HUES64 (cell line): ENCODE results near the gene PPIL6.

Experiments
- H3K27ac ChIP-seq: 2 replicates; pipeline ENCODE4 v1.7.0; 2013; ENCODE audit warnings: low read depth, low read length, inconsistent platforms
- H3K27me3 ChIP-seq: 2 replicates; pipeline ENCODE4 v1.6.1; 2013; ENCODE audit warnings: mild to moderate bottlenecking, low read length; ENCODE audit not compliant: insufficient read depth
- H3K36me3 ChIP-seq: 2 replicates; pipeline ENCODE4 v1.6.1; 2013; ENCODE audit warnings: mild to moderate bottlenecking, low read length; ENCODE audit not compliant: insufficient read depth
- H3K4me1 ChIP-seq: 2 replicates; pipeline ENCODE4 v1.6.1; 2013; ENCODE audit warnings: mild to moderate bottlenecking, low read length, moderate library complexity; ENCODE audit not compliant: insufficient read depth
- H3K4me3 ChIP-seq: 2 replicates; pipeline ENCODE4 v1.5.1; 2013; ENCODE audit warnings: mild to moderate bottlenecking, low read length, moderate library complexity
- H3K9ac ChIP-seq: 2 replicates; pipeline ENCODE4 v1.6.1; 2013; ENCODE audit warnings: mild to moderate bottlenecking, low read depth, low read length
- H3K9me3 ChIP-seq: 2 replicates; pipeline ENCODE4 v1.6.1; 2013; ENCODE audit warnings: low read depth, low read length; ENCODE audit not compliant: insufficient read depth
- WGBS: fragments of 150-250, 120-280 bp; methylation state at CpG from one replicate; pipeline ENCODE4 v1.1.7; 2013; ENCODE audit warnings: missing lambda C conversion rate; 5-methylcytosine and 5-hydroxymethylcytosine counted together

Gene PPIL6

DNA sequence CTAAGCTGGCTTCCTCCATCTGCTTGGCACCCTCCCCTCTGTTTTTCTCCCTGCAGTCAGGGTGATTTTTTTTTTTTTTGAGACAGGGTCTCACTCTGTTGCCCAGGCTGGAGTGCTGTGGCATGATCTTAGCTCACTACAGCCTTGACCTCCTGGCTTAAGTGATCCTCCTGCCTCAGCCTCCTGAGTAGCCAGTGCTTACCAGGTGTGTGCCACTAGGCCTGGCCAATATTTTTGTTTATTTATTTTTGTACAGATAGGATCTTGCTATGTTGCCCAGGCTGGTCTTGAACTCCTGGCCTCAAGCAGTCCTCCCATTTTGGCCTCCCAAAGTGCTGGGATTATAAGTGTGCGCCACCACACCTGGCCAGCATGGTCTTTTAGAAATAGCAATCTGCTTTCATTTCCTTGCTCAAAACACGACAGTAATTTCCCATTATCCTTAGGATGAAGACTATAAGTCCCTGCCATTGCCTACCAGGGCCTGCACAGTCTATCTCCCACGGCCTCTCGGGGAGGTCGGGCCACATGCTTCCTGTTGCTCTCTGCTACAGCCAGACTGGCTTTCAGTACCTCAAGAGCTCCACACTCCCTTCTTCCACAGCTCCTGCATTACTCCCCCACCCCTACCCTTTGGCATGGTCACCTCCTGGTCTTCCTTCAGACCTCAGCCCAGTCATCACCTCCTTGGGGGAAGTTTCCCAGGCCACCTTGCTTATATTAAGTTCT, 47.1 kb downstream of the PPIL6 start:
- Histone ChIP-seq H3K27ac (no peak overlapping the region), H3K9me3 (no peaks in the 10 kb centered on the region), H3K9ac (no peak overlapping the region), H3K36me3 (no peaks in the 10 kb centered on the region), H3K4me1 (no peaks in the 10 kb centered on the region), H3K4me3 (no peak overlapping the region), H3K27me3 (no peaks in the 10 kb centered on the region)
- 93% methylated on average over 5 of the region's 5 CpGs for WGBS

DNA sequence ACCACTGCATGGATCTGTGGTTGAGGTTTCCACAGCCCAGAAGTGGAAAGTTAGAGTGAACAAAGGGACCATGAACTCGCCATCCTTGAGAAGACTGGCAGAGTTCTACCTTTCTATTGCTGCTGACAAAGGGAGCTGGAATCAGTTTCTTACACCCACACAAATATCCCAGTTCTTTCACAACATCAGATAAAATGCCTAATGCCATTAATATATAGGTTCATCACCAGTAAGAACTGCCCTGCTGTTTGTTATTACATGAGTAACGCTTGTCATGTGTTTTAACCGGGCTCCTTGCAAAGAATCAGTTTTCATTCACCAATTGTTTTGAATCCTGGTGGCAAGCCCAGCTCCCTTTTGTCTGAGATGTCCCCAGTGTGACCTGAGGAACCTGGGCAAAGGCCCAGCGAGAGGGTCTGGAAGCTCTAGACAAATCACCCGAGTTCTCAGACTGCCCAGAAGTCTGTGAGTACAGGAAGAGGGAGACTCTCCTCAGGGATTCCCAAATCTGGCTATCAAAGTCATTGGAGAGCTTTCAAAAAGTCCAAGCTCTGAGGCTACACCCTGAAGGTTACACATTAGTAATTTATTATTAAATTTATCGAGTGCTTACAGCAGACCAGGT, 50.7 kb downstream of the PPIL6 start:
- Histone ChIP-seq H3K9ac (no peak overlapping the region), H3K27me3 (no peaks in the 10 kb centered on the region), H3K36me3 (no peaks in the 10 kb centered on the region), H3K4me1 (no peaks in the 10 kb centered on the region), H3K9me3 (no peaks in the 10 kb centered on the region), H3K27ac (no peak overlapping the region), H3K4me3 (no peak overlapping the region)
- WGBS: 91% methylated on average over 5 of the region's 6 CpGs

DNA sequence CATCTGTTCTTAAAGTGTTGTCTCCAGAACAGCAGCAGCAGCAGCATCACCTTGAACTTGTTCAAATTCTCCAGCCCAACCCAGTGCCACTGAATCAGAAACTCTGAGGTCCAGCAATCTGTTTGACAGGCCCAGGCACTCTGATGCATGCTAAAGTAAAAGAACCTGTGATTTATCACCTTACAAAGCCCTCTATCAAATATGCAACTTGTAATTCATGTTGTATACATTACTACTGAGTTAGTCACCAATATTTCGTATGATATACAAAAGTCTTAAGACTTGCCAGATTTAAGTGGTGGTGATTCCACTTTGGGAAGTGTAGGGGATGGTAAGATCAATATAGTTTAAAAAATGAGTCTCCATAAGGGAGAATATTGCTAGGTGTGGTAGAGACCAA, 52.2 kb downstream of the PPIL6 start:
- Histone ChIP-seq H3K9ac (no peak overlapping the region), H3K27ac (no peak overlapping the region), H3K4me3 (no peak overlapping the region), H3K9me3 (no peaks in the 10 kb centered on the region), H3K27me3 (no peaks in the 10 kb centered on the region), H3K36me3 (no peaks in the 10 kb centered on the region), H3K4me1 (peaks cover 5% of the 10 kb centered on the region; the same call in 1 of the 2 replicates)
- 91% methylated on average over 1 of the region's 1 CpG for WGBS

DNA sequence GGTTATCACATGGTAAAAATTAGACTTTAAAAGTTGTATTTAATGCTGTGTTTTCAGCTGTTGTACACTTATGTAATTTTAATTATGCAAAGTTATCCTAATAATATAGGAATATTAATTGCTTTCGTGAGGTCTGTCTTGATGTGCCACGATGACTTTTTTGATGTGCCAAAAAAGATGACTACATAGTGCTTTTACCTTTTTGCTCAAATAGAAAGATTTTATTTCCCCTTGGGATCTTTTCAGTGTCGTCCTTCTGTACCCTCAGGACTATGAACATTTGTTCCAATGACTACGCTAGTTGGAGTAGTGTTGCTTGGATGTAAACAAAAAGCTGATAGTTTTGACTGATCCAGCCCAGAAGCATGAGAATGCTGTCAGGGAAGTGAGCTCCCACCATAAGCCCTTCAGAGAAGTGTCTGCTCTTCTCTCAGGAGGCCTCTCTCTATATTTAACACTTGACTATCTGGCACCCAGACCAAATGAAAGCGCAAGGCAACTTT, 56.9 kb downstream of the PPIL6 start:
- peaks cover 24% of the 10 kb centered on the region for H3K4me1 ChIP-seq
- H3K27ac ChIP-seq: peak overlapping the region; percentile 91; the same call in 1 of the 2 replicates
- peak overlapping the region; percentile 99; the same call in 1 of the 2 replicates for H3K9ac ChIP-seq
- 42% methylated on average over 4 of the region's 5 CpGs for WGBS
- H3K36me3 ChIP-seq: peaks cover 10% of the 10 kb centered on the region
- no peaks in the 10 kb centered on the region for H3K27me3 ChIP-seq
- H3K4me3 ChIP-seq: peak overlapping the region; percentile 82
- H3K9me3 ChIP-seq: no peaks in the 10 kb centered on the region

DNA sequence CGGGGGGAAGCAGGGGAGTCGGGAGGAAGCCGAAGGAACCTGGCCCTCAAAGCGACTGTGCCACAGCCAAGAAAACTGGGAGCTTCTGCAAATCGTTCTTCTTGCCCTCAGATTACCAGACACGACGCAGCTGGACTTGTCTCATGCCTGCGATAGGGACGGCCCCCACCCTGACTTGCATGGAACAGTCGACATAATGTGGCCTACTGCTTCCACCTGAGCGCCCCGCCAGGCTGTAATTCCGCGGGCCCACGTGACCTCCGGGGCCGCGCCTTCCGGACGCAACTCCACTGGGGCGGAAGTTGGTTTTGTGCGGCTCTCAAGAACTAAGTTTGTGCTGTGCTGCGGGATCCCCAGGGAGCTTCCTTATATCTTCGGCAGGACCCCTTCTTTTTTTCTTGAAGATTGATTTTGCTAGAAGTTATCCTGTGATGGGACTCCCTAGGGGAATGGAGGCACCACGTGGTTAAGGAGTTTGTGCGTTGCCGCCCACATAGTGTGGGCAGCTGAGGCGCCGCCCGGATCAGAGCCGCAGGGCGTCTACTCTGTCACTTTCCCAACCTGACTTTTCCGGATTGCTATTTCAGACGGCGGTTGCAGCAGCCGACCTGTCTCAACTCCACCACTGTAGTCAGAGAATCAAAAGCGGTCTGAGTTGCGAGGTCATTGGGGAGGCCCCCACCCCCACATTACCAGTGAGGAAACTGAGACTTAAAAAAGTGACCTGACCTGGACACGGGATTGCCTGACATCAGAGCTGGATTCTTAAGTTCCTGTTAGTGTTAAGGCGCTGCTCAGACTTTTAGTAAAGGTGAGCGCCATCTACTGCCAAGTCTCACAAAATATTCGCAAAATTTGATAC, 57.6 kb downstream of the PPIL6 start:
- Histone ChIP-seq H3K27me3 (no peaks in the 10 kb centered on the region), H3K9ac (peak overlapping the region; percentile 99), H3K27ac (peak overlapping the region; percentile 91), H3K36me3 (peaks cover 17% of the 10 kb centered on the region), H3K9me3 (no peaks in the 10 kb centered on the region), H3K4me3 (peak overlapping the region; percentile 82), H3K4me1 (peaks cover 24% of the 10 kb centered on the region)
- WGBS: under 1% methylated on average over 41 of the region's 42 CpGs

DNA sequence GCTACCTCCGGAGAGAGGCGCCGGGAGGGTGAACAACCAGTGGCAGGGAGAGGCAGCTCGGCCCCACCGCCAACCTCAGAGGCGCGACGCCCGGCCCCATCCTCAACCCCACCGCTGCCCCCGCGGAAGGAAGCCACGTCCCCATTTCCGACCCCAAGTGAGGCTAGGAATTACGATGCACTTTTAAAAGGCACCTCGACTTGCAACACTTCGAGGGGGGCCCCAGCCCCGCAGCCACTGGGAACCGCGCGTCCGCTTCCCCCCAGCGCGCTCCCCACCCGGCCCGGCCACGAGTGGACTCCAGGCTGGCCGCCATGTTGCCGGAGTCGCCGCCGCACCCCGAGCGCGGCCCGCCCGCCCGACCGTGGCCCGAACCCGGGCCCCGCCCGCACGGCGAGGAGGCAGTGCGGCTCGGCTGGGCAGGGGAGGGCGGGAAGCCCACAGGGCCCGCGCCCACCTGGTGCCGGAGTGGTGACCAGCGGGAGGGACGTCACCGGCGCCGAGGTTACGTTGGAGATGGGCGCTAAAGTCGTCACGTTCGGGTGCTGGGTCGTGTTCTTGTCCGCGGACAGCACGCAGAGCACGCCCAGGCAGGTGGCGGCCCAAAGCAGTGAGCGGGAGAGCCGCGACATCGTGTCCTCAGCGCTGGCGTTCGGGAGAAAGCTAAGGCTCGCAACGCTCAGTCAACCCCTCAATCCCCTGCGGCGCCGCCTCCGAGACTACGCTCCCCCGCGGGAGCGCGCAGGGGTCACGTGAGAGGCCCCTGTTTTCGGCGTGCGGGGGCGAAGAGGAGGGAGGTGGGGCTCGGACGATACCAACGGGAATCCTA, 58.5 kb downstream of the PPIL6 start, which contains the start of gene CD164:
Gene CD164, minus strand, starts transcription at position 721 of the 829 bp plus-strand sequence. Its CDS starts 89 bp downstream, at position 632.
- under 1% methylated on average over 93 of the region's 93 CpGs for WGBS
- peak within 1 kb of the TSS; percentile 99 for H3K9ac ChIP-seq
- H3K27me3 ChIP-seq: no peaks in the 10 kb centered on the region

DNA sequence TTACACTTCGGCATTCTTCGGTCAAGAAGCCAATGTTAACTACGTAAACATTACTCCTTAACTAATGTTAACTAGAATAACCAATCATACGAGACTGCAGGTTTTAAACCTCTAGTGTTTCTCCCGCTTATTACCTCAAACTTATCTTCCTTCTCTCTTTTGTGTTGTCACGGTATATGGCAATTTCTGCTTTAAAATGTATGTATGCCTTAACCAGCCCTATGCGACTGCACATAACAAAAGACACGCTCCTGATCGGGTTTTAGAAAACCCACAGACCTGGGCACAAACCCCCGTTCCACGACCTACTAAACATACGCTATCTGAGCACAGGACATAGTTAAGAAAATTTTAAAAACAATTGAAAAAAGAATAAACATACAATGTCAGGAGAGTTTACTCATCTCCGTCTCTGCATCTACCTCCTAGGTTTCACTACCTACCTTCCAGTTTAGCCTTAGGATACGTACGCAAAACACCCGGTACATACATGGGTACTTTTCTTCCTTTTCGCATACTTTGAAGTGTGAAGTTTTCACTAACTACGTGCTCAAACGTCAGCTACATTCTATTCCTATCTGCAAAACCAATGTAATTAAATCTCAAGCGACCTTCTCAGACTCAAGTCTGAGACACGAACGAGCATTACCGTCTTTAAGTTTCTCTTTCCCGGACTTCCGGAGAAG, 59.2 kb downstream of the PPIL6 start:
- H3K9ac ChIP-seq: peak overlapping the region; percentile 99
- H3K27me3 ChIP-seq: no peaks in the 10 kb centered on the region
- peaks cover 33% of the 10 kb centered on the region for H3K36me3 ChIP-seq
- peak overlapping the region; percentile 82 for H3K4me3 ChIP-seq
- H3K4me1 ChIP-seq: peaks cover 24% of the 10 kb centered on the region
- peak overlapping the region; percentile 91 for H3K27ac ChIP-seq
- H3K9me3 ChIP-seq: no peaks in the 10 kb centered on the region
- WGBS: under 1% methylated on average over 24 of the region's 25 CpGs

More for the DNA sequence above, 58.5 kb downstream of the PPIL6 start, which contains the start of gene CD164:
- peak within 1 kb of the TSS; percentile 91 for H3K27ac ChIP-seq
- no peaks in the 10 kb centered on the region for H3K9me3 ChIP-seq
- H3K4me1 ChIP-seq: peaks cover 24% of the 10 kb centered on the region
- peak within 1 kb of the TSS; percentile 82 for H3K4me3 ChIP-seq
- H3K36me3 ChIP-seq: peaks cover 26% of the 10 kb centered on the region

DNA sequence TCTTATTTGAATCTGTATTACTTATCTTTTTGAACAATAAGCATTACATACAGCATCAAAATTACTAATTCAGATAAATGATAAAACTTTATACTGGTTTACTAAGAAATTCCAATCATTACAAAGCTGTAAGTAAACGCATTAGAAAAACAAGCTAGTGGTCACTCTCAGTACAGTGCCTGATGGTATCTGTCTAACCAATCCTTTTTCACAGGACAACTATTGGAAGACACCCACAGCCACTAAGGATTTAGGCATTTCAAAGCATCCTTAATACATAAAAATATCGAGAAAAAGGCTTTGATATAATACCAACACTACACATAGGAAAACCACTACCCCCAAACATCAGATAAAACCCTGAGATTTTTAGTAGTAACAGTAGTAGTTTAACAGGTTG, 60.7 kb downstream of the PPIL6 start:
- no peaks in the 10 kb centered on the region for H3K9me3 ChIP-seq
- no peak overlapping the region; the same call in 1 of the 2 replicates for H3K9ac ChIP-seq
- peaks cover 24% of the 10 kb centered on the region for H3K4me1 ChIP-seq
- peak overlapping the region; percentile 82 for H3K4me3 ChIP-seq
- WGBS: 81% methylated on average over 2 of the region's 2 CpGs
- no peak overlapping the region for H3K27ac ChIP-seq
- H3K27me3 ChIP-seq: no peaks in the 10 kb centered on the region
- peaks cover 48% of the 10 kb centered on the region for H3K36me3 ChIP-seq

DNA sequence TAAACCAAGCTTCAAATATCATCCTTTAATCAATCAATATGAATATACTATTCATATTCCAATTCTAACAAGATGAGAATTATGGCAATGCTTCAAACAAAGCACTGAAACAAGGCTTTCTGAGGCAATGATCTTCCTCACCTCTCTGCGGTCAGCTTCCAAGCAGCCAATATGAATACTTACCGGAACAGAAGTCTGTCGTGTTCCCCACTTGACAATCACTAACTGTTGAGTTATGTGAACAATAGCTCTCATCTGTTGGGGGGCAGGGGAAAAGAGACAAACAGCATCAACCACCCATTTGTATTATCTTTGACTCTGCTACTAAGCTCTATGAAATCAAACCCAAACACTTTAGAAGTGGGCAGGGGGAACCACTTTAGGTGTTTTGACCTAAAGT, 62.7 kb downstream of the PPIL6 start:
- H3K9me3 ChIP-seq: no peaks in the 10 kb centered on the region
- H3K9ac ChIP-seq: no peak overlapping the region
- H3K36me3 ChIP-seq: peaks cover 68% of the 10 kb centered on the region
- peaks cover 20% of the 10 kb centered on the region for H3K4me1 ChIP-seq
- 96% methylated on average over 3 of the region's 3 CpGs for WGBS
- no peak overlapping the region for H3K4me3 ChIP-seq
- H3K27ac ChIP-seq: no peak overlapping the region
- H3K27me3 ChIP-seq: no peaks in the 10 kb centered on the region
